ENCODE data around the gene ITGAL.

Gene ITGAL

DNA sequence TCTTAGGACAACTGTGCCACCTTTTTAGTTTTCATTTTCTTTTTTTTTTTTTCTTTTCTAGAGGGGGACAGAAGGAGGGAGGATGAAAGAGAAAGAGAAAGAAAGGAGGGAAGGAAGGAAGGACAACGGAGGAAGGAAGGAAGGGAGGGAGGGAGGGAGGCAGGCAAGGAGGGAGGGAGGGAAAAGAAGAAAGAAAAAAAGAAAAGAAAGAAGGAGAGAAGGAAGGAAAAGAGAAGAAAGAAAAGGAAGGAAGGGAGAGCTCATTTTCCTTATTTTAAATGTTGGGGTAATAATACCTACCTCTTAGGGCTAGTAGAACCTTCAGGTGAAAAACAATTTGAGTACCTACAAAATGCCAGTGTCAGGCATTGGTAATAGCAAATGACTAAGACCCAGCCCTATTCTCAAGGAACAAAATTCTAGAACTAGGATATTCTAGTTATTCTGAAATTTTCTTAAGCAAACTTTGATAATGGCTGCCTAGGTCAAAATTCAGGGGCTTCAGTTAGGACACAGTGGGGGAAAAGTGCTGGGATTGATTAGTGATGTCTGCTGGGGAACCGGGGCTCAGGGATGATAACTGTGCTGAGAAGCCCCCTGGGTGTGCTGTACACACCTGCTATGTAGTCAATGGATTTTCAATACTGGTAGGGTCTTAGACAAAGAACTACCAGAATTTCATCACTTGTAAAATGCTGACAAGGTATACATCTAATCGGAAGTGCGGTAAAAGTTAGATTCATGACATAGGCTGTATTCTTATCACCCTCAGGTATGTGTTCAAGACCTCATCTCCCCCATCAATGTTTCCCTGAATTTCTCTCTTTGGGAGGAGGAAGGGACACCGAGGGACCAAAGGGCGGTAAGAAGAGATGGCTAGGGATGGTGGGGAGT is 31.1 kb downstream of the ITGAL start:
- ATAC-seq (ENCODE audit: low read depth) (no peak), DNase-seq (ENCODE audit: low spot score) (no peak)
- TF ChIP-seq, protein P1, sequence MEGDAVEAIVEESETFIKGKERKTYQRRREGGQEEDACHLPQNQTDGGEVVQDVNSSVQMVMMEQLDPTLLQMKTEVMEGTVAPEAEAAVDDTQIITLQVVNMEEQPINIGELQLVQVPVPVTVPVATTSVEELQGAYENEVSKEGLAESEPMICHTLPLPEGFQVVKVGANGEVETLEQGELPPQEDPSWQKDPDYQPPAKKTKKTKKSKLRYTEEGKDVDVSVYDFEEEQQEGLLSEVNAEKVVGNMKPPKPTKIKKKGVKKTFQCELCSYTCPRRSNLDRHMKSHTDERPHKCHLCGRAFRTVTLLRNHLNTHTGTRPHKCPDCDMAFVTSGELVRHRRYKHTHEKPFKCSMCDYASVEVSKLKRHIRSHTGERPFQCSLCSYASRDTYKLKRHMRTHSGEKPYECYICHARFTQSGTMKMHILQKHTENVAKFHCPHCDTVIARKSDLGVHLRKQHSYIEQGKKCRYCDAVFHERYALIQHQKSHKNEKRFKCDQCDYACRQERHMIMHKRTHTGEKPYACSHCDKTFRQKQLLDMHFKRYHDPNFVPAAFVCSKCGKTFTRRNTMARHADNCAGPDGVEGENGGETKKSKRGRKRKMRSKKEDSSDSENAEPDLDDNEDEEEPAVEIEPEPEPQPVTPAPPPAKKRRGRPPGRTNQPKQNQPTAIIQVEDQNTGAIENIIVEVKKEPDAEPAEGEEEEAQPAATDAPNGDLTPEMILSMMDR (IDR thresholded peaks at IDR 0.05; ENCODE audit: poor library complexity, severe bottlenecking), result no peak
- Histone ChIP-seq H3K36me3 (ENCODE audit: low read depth) (no peaks in the 10 kb centered on the region), H3K9me3 (ENCODE audit: severe bottlenecking) (no peaks in the 10 kb centered on the region), H3K4me1 (ENCODE audit: insufficient read depth, poor library complexity, severe bottlenecking) (no peaks in the 10 kb centered on the region), H3K4me3 (ENCODE audit: severe bottlenecking) (no peak overlapping the region), H3K27ac (ENCODE audit: poor library complexity, severe bottlenecking) (no peak overlapping the region), H3K27me3 (ENCODE audit: insufficient read depth, poor library complexity, severe bottlenecking) (no peaks in the 10 kb centered on the region)

DNA sequence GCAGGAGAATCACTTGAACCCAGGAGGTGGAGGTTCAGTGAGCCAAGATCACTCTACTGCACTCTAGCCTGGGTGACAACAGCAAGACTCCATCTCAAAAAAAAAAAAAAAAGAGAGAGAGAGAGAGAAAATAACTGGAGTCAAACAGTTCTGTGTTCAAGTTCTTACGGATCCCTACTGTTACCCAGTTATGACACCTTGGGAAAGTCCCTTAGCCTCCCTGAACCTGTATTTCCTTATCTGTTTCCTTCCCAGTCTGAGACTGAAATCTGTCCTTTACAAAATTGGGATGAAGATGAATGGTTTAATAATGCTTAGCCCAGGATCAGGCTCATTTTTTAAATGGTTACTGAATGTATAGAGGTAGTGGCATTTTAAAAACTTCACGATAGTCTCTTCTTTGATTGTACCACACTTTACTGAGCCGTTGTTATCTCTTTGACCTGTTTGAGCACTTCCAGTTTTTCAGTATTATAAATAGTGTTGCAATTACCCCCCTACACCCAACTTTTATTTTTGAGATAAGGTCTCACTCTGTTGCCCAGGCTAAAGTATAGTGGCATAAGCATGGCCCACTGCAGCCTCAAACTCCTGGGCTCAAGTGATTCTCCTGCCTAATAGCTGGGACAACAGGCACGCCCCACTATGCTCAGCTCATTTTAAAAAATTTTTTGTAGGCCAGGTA is 36.7 kb downstream of the ITGAL start:
- Histone ChIP-seq H3K4me3 (ENCODE audit: severe bottlenecking) (no peak overlapping the region), H3K27ac (ENCODE audit: poor library complexity, severe bottlenecking) (no peak overlapping the region), H3K27me3 (ENCODE audit: insufficient read depth, poor library complexity, severe bottlenecking) (no peaks in the 10 kb centered on the region), H3K4me1 (ENCODE audit: insufficient read depth, poor library complexity, severe bottlenecking) (no peaks in the 10 kb centered on the region), H3K36me3 (ENCODE audit: low read depth) (no peaks in the 10 kb centered on the region), H3K9me3 (ENCODE audit: severe bottlenecking) (no peaks in the 10 kb centered on the region)
- no peak for ATAC-seq (ENCODE audit: low read depth)
- no peak for DNase-seq (ENCODE audit: low spot score)
- TF ChIP-seq, protein P1 (IDR thresholded peaks at IDR 0.05; ENCODE audit: poor library complexity, severe bottlenecking), result no peak

DNA sequence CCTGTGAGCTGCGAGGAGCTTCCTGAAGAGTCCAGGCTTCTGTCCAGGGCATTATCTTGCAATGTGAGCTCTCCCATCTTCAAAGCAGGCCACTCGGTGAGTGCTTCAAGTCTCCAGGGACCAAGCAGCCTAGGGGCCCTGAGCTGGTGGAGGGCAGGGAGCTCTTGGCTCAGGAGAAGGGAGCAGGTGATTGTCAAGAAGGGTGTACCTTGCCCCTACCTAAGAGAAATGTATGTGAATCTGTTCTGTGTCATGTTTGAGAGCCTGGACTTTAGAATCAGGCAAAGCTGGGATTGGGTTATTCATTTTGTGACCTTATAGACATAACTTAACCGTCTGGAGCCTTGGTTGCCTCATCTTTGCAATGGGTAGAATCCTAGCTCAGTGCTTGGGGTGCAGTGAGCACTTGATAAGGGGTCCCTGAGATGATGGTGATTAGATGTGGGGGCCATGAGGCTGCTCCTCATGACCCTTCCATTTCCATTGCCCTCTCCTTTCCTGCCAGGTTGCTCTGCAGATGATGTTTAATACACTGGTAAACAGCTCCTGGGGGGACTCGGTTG is 37.9 kb downstream of the ITGAL start:
- no peaks in the 10 kb centered on the region for H3K36me3 ChIP-seq (ENCODE audit: low read depth)
- DNase-seq (ENCODE audit: low spot score) (no peak), ATAC-seq (ENCODE audit: low read depth) (no peak)
- H3K4me1 ChIP-seq (ENCODE audit: insufficient read depth, poor library complexity, severe bottlenecking), result no peaks in the 10 kb centered on the region
- H3K27me3 ChIP-seq (ENCODE audit: insufficient read depth, poor library complexity, severe bottlenecking), result no peaks in the 10 kb centered on the region
- TF ChIP-seq, protein P1 (IDR thresholded peaks at IDR 0.05; ENCODE audit: poor library complexity, severe bottlenecking), result no peak
- no peaks in the 10 kb centered on the region for H3K9me3 ChIP-seq (ENCODE audit: severe bottlenecking)
- no peak overlapping the region for H3K4me3 ChIP-seq (ENCODE audit: severe bottlenecking)
- H3K27ac ChIP-seq (ENCODE audit: poor library complexity, severe bottlenecking), result no peak overlapping the region

DNA sequence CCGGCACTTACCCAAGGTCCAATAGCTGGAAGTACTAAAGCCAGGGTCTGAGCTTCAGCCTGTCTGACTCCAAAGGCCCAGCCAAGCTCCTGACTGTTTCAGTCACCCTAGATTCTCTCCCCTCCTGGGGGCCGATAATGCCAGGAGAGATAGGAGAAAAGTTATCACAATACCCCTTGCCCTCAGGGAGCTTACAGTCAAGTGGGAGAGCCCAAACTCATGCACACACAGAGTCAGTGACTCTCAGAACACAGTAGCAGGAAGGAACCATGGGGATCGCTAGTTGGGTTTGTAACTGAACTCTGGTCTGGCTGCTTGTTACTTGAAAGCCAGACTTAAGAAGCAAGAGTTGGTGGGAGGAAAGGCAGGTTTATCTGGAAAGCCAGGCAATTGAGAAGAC is 39.0 kb downstream of the ITGAL start:
- ATAC-seq (ENCODE audit: low read depth) (no peak), DNase-seq (ENCODE audit: low spot score) (no peak)
- H3K27me3 ChIP-seq (ENCODE audit: insufficient read depth, poor library complexity, severe bottlenecking), result no peaks in the 10 kb centered on the region
- no peaks in the 10 kb centered on the region for H3K9me3 ChIP-seq (ENCODE audit: severe bottlenecking)
- TF ChIP-seq, protein P1 (IDR thresholded peaks at IDR 0.05; ENCODE audit: poor library complexity, severe bottlenecking), result no peak
- no peaks in the 10 kb centered on the region for H3K36me3 ChIP-seq (ENCODE audit: low read depth)
- no peak overlapping the region for H3K27ac ChIP-seq (ENCODE audit: poor library complexity, severe bottlenecking)
- H3K4me3 ChIP-seq (ENCODE audit: severe bottlenecking), result no peak overlapping the region
- H3K4me1 ChIP-seq (ENCODE audit: insufficient read depth, poor library complexity, severe bottlenecking), result no peaks in the 10 kb centered on the region

Measured in RWPE2 (cell line).